PC-3 (cell line): Measurements from ENCODE around the gene OR10G3.

ENCODE experiments used
- CTCF ChIP-seq: fragments of 300-600 bp; sonication (generic); conservative IDR thresholded peaks from 2 replicates; pipeline ENCODE4 v1.5.1; 2017; ENCODE audit warnings: antibody characterized with exemption, low read depth, mild to moderate bottlenecking, low read length
- EZH2 ChIP-seq: fragments of 300-600 bp; sonication (generic); IDR thresholded peaks from one replicate; pipeline ENCODE4 v1.6.1; 2017; ENCODE audit warnings: antibody characterized with exemption, mild to moderate bottlenecking, low read length; ENCODE audit not compliant: unreplicated experiment
- EZH2phosphoT487 ChIP-seq: fragments of 300-600 bp; sonication (generic); IDR thresholded peaks from 2 replicates; pipeline ENCODE4 v1.6.1; 2018; ENCODE audit warnings: mild to moderate bottlenecking, antibody characterized with exemption, low read length, borderline replicate concordance

- no peak for TF ChIP-seq CTCF
- no peak for TF ChIP-seq EZH2phosphoT487
- TF ChIP-seq EZH2, result no peak
Measured at GRCh38 chr14:21527318-21527679, 52.6 kb downstream of the OR10G3 start.
